Stimulated activated CD8-positive, alpha-beta memory T cell treated with anti-CD3 and anti-CD28 coated beads, Interleukin-15, amount 100 ng/mL, for 4 hours (primary cell): Measurements from ENCODE around the gene SGTA.
"Not testable (repeated sequence)": the region's sequence is repeated elsewhere in the genome, so short reads cannot be mapped to it uniquely, and the experiment has no call there.

ENCODE experiments used
- DNase-seq, 2 donors: peaks; one replicate each; pipeline ENCODE4 v3.0.0-alpha.2; 2020; ENCODE audit warnings: low read depth in 2 of 2

The SGTA gene, protein sequence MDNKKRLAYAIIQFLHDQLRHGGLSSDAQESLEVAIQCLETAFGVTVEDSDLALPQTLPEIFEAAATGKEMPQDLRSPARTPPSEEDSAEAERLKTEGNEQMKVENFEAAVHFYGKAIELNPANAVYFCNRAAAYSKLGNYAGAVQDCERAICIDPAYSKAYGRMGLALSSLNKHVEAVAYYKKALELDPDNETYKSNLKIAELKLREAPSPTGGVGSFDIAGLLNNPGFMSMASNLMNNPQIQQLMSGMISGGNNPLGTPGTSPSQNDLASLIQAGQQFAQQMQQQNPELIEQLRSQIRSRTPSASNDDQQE

DNA sequence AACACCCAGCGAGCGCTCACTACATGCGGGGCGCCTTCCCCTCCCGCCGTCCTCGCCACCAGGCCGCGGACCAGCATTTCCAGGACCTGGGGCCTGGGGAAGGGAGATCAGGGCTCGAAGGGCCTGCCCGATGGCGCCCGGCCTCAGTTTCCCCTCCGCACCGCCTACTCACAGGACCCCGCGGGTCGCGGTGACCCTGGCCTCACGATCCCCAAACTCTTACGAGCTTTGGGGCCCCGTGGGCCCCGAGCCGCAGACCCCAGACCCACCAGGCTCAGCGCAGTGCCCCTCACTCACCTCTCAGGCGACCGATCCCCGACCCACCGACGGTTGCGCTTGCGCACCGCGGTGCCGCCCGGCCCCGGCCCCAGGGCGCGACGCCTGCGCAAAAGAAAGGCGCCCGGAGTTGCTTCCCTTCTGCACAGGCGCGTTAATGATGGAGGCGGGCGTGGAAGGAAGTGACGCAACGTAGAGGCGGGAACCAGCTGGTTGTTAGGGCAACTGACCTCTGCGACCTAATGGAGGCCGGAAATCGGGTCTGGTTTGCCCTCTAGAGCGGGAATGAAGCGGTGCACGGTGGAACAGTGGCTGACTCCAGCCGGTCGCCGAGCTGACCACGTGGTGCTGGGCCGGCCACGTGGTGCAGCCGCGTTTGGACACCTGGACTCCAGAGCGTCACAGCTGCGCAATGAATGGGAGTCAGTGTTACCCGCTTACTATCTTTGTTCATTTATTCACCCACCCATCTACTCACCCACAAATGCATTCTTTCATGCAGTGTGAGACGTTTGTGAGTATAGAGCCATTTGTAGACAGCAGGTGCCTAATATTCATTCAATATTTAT is at the start of gene SGTA:
TSS of gene SGTA (minus strand) at position 338 of the 845 bp plus-strand sequence. CDS start 14,205 bp downstream, outside the sequence.
- peak; percentile 93 to 95 for DNase-seq

- DNase-seq, result no peak
Observed at GRCh38 chr19:2827840-2828489, 44.9 kb upstream of the SGTA start.

GRCh38 chr19:2827022-2827421 is 43.9 kb upstream of the SGTA start:
- DNase-seq, result no peak

GRCh38 chr19:2824129-2824528 is 41.1 kb upstream of the SGTA start:
- no peak for DNase-seq

GRCh38 chr19:2823646-2824045 is 40.6 kb upstream of the SGTA start:
- DNase-seq, result no peak

GRCh38 chr19:2822846-2823245 is 39.8 kb upstream of the SGTA start:
- no peak for DNase-seq

DNA sequence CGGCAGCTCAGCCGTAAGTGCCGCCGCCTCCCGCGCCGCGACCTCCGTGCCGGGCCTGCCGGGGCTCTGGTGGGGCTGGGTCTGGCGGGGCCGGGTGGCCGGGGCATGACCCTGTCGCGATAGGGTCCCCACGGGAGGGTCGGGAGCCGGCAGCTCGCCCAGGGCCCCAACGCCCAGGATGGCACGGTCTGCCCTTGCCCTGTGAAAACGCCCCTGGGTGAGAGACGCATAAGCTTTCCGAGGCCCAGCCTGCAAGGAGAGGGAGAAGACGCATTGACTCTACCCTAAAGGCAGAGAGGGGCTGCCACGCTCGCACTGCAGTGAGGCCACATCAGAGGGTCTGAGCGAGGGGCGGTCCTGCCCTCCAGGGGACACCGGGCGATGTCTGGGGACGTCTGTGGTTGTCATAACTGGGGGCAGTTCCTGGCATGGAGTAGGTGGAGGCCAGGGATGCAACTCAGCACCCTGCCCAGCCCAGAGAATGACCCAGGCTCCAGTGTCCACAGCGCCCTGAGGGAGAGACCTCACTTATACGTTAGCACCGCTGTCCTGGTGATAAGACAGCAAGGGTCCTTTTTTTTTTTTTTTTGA is 37.1 kb upstream of the SGTA start:
- DNase-seq, result no peak

GRCh38 chr19:2819540-2820111 is 36.6 kb upstream of the SGTA start, which contains the start of gene ZNF554:
ZNF554 (plus strand) TSS chr19:2819868; CDS start chr19:2820072, 204 bp downstream.
- peak; percentile 93 to 94 for DNase-seq

DNA sequence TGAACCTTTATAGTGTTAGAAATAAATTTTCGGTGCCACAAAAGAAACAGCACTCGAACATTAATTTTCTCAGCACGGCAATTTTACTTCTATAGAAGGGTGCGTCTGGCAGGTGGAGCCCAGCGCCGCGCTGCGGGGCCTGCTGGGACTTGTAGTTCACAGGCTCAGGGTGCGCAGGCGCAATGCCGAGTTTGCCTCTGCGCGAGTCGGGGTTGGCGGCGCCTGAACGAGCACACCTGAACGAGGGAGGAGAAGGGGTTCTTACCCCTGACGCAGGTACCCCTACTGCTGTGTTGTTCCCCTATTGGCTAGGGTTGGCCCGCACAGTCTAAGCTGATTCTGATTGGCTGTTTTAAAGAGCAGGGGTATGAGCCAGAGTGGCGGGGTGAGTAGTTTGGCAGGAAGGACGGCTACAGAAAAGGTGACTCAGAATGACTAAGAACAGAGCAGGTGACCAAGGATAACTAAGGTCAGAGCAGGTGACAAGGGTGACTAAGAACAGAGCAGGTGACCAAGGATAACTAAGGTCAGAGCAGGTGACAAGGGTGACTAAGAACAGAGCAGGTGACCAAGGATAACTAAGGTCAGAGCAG is 34.3 kb upstream of the SGTA start:
- not testable (repeated sequence) for DNase-seq

GRCh38 chr19:2816641-2817040 is 33.6 kb upstream of the SGTA start:
- no peak for DNase-seq

GRCh38 chr19:2815923-2816322 is 32.9 kb upstream of the SGTA start:
- DNase-seq, result no peak

DNA sequence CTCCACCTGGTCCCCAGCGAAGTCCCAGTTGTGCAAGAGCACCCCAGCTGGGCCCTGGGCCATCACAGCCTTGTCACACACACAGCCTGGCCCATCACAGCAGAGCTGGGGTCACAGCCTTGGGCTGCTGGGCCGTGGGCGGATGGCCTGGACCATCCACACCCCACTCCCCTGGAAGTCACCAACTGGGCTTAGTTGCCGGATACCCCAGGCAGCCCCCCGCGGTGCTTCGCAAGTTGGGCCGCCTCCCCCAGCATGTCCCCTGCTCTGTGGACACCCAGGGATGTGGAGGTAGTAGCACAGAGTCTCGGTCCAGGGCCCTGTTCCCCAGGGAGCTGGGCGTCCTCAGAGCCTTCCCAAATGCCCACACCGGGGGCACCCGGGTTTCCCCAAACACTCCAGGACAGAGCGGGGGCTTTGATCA is 32.1 kb upstream of the SGTA start:
- DNase-seq, result no peak

DNA sequence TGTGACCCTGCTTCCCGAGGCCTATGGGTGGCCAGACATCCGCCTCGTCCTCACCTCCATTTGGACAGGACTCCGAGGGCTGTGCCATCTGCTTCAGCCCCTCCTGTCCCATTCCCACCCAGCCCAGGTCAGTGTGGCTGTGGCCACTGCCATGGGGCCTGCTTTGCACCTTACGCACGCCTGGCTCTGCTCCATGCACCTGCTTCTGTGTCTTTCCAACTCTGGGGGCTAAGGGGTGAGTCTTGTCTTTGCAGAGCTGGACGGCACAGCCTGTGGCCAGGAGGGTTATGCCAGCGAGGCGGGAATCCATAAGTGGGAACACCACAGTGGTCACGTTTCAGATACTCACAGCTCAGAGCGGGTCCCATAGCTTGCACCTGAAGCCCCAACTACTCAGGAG is 31.4 kb upstream of the SGTA start:
- DNase-seq, result no peak

DNA sequence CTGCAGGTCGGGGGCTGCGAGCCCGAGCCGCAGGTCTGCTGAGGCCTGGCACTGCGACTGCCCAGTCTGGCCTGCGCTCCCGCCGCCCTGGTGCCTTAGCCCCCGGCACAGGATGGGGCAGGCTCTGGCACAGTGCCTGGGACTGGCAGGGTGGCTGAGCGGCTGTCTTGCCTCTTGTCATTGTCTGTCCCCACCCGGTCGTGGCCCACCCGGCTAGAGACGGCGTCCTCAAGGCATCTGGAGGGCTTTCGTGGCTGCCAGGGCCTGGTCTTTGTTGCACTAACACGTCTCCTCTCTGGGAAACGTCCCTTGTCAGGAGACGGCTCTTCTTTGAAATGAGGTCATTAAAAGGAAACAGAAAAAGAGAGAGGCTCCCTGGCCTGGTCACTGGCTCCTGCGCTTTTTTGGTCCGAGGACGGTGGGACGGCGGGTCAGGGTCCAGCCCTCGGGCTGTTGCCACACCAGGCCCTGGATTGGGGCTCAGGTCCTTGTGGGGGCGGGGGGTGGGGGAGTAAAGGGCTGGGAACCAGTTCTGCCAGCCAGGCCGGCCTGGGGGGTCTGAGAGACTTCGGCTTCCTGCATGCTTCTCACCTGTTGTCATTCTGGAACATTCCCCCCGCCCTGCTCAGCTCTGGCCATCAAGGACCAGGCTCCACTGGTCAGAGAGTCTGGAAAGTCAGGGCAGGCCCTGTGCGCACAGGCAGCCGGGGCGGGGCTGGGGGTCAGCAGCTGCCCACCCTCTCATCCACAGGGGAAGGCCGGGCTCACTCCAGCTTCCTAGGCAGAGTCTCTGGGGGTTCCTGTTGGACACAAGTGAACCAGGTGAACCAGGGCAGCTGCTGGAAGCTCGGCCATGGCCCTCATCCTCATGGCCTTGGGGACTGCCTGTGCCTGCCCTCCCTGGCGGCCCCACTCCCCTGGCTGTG is 30.4 kb upstream of the SGTA start:
- DNase-seq, result no peak

DNA sequence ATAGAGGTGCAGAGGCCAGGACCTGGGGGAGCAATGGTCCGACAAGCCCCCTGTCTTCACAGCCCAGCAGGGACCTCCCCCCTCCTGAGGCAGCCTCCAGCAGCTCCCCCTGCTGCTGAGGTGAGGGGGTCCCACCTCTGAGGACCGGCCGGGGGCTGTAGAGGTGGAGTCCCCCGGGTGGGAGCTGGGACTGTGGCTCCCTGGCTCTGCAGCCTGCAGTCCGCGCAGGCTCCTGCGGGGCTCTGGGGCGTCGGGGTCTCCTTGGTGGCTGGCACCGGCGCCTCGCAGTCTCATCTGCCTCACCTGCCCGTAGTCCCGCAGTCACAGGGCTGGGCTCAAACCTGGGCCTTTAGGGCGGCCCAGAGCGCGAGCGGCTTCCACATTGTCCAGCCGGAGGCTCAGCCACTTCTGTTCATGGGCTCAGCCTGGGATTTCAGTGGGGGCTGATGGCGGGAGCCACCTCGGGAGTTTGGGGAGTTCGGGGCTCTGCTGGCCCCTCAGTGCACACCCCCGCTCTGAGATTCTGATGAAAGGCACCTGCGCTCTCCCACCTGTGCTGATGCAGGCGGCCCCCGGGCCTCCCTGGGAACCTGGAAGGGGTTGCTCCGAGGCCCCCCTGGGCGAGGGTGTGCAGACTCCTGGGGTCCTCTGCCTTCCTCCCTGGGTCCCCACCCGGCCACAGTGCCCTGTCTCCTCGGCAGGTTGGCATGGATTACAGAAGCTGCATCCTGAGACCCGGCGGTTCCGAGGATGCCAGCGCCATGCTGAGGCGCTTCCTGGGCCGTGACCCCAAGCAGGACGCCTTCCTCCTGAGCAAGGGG is 29.6 kb upstream of the SGTA start:
- DNase-seq, result no peak

GRCh38 chr19:2811735-2812413 is 28.8 kb upstream of the SGTA start:
- DNase-seq, result no peak

DNA sequence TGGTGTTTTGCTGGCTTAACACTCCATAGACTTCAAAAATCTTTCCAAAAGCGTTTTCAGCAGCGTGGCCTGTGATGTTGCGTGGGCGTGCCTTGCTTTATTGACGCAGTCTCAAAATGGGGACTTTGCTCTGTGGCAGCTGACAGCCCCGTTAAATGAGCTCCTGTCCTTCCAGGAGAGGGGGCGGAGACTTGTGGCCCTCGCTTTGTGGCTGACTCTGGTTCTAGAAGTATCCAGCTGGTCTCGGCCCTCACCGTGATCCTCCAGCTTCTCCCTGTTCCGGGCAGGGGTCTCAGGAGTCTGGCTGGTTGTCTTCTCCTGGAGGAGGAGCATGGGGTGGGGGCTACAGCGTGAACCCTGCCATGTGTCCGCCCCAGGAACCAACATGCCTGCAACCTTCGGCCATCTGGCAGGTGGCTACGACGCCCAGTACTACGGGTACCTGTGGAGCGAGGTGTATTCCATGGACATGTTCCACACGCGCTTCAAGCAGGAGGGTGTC is 28.2 kb upstream of the SGTA start:
- DNase-seq, result no peak
